PFSK-1 (cell line): Measurements from ENCODE around the gene NBPF6.

ENCODE experiments used
- FOXP2 ChIP-seq: optimal IDR thresholded peaks from 2 replicates; pipeline ENCODE3; 2011; ENCODE audit warnings: borderline replicate concordance, control low read depth, inconsistent platforms; ENCODE audit not compliant: insufficient read depth; ENCODE audit errors: extremely low read length, extremely low read depth
- POLR2AphosphoS5 ChIP-seq: IDR thresholded peaks from 2 replicates; pipeline ENCODE4 v1.6.1; 2012; ENCODE audit warnings: low read depth, mild to moderate bottlenecking, control low read depth, low read length, moderate library complexity
- REST ChIP-seq, 2 experiments: IDR thresholded peaks; 2 replicates each; pipeline versions ENCODE4 v1.6.1 to v1.8.0; 2011 to 2012; ENCODE audit warnings: low read depth in 2 of 2, low read length in 2 of 2, control low read depth in 1 of 2, inconsistent platforms in 1 of 2, mild to moderate bottlenecking in 1 of 2, moderate library complexity in 1 of 2; ENCODE audit not compliant: insufficient read depth in 1 of 2
- SIN3A ChIP-seq: IDR thresholded peaks from 2 replicates; pipeline ENCODE4 v1.6.1; 2012; ENCODE audit warnings: mild to moderate bottlenecking, low read length, moderate library complexity, borderline replicate concordance; ENCODE audit not compliant: insufficient read depth
- TAF1 ChIP-seq: IDR thresholded peaks from 2 replicates; pipeline ENCODE4 v1.6.1; 2012; ENCODE audit warnings: low read length, control low read depth, borderline replicate concordance; ENCODE audit not compliant: insufficient read depth

The NBPF6 gene

DNA sequence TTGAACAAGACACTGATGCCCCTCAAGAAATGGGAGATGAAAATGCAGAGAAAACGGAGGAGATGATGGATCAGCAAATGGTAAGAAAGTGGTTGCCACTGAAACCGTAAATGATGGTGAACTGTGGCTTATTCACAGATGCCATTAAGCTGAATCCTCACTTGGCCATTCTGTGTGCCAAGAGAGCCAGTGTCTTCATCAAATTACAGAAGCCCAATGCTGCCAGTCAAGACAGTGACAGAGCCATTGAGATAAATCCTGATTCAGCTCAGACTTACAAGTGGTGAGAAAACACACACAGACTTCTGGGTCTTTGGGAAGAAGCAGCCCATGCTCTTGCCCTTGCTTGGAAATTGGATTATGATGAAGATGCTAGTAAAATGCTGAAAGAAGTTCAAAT is 52.5 kb downstream of the NBPF6 start:
- TF ChIP-seq FOXP2 (no peak), TAF1 (no peak), POLR2AphosphoS5 (no peak), REST (IDR thresholded peaks at IDR 0.05; ENCODE audit: insufficient read depth in 1 of 2, low read depth in 2 of 2, low read length in 2 of 2) (no peak), SIN3A (no peak)

DNA sequence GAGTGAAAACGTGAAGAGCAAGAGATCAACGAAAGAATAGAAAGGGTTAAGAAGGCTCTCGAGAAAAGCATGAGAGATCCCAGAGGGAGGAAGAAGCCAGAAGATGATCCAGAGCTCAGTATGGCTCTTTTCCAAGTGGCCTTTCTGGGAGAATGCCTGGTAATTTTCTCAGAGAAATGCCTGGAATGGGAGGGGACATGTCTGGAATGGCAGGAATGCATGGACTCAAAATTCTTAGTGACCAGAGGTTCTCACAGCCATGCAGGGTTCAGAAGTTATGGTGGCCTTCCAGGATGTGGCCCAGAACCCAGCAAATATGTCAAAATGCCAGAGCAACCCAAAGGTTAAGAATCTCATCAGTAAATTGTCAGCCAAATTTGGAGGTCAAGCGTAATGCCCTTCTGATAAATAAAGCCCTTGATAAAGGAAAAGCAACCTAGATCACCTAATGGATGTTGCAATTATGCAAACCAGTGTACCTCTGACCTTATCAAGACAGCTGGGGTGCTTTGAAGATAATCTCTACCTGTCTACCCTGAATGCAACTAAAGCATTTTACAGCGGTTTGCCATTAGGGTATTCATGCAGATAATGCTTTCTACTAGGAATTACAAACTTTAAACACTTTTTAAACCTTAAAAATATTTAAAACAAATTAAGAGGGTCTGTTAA is 53.1 kb downstream of the NBPF6 start:
- no peak for TF ChIP-seq SIN3A
- no peak for TF ChIP-seq REST (IDR thresholded peaks at IDR 0.05; ENCODE audit: insufficient read depth in 1 of 2, low read depth in 2 of 2, low read length in 2 of 2)
- no peak for TF ChIP-seq POLR2AphosphoS5
- TF ChIP-seq FOXP2 = no peak
- no peak for TF ChIP-seq TAF1

DNA sequence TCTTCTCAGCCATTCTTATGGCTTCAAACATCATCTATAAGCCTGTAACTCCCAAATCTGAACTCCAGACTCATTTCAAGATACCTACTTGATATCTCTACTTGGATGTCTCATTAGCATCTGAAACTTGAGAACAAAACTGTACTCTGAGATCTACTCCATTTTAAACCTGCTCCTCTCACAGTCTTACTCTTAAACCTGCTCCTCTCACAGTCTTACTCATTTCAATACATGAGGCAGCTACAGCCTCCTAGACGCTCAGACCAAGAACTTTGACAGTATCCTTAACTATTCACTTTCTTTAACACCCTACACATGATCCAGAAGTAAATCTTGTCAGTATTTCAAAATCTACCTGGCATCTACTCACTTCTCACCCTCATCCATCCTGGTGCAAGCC is 54.3 kb downstream of the NBPF6 start:
- TF ChIP-seq TAF1 (no peak), SIN3A (no peak), FOXP2 (no peak), REST (IDR thresholded peaks at IDR 0.05; ENCODE audit: insufficient read depth in 1 of 2, low read depth in 2 of 2, low read length in 2 of 2) (no peak), POLR2AphosphoS5 (no peak)

DNA sequence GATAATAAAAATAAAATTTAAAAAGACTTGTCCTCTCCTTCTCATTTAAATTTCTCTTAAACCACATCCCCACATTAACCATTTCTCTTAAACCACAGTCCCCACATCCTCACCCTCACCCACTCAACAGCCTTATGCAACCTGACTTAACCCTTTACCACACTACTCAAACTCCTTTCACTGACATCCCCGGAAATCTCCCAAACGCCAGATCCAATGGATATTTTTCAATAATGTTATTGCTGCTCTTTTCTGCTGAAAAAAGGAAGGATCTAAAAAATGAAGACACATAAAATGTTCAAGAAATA is 55.6 kb downstream of the NBPF6 start:
- no peak for TF ChIP-seq FOXP2
- no peak for TF ChIP-seq POLR2AphosphoS5
- TF ChIP-seq SIN3A = no peak
- TF ChIP-seq TAF1 = no peak
- no peak for TF ChIP-seq REST (IDR thresholded peaks at IDR 0.05; ENCODE audit: insufficient read depth in 1 of 2, low read depth in 2 of 2, low read length in 2 of 2)

DNA sequence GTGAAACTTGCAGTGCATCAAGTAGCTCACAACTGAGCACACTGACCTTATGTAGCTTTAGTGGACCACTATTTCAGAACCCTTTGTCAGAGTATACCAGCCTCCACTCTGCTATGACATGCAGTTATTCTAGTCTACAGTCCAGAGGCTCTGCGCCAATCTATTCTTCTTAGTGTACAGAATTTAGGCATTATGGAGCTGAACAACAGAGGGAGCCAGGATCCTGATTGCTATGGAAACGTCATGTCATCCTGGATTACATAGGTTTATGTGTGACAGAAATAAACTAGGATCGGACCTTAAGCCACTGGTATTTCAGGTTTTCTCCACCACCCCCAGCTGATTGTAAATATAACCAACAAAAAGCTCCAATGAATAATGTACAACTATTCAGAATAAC is 61.6 kb downstream of the NBPF6 start:
- TF ChIP-seq SIN3A = no peak
- no peak for TF ChIP-seq TAF1
